ENCODE results near the gene TTLL13.

GRCh38 chr15:90287101-90287500, 37.7 kb downstream of the TTLL13 start:
- TF ChIP-seq CTCF (IDR thresholded peaks at IDR 0.05) (no peak), POLR2AphosphoS5 (IDR thresholded peaks at IDR 0.05) (no peak)

Measured in esophagus muscularis mucosa (tissue), 3 donors.